ENCODE data around the gene NBAS. TPM values are rescaled to one million over a fixed set of nuclear protein-coding genes. Genes with fewer than 3 reads are reported as not detected.
A peak's percentile ranks its signal among the peaks of the same experiment; 100 is the strongest.

NBAS gene
- polyA plus RNA-seq, 1 donor (not counting 4 experiments of a cell fraction or from before 2014, with no cell fraction given), result 27.9 TPM

- H3K27me3 ChIP-seq (ENCODE audit: control insufficient read depth, extremely low read depth, insufficient read depth, low read length), result no peaks in the 10 kb centered on the region
- dilution Hi-C loops (cut with MboI; ENCODE audit: extremely low pct_ligation_motif_present, low sequenced_read_pairs), result no loop called here
Observed at GRCh38 chr2:15596968-15597367, 35.8 kb upstream of the NBAS start.

GRCh38 chr2:15596350-15596749 lies 35.2 kb upstream of the NBAS start:
- no peak overlapping the region for H2AFZ ChIP-seq (ENCODE audit: control insufficient read depth, low read length)
- H3K27ac ChIP-seq (ENCODE audit: control insufficient read depth, insufficient read depth, low read length), result no peak overlapping the region
- dilution Hi-C loops (cut with MboI; ENCODE audit: extremely low pct_ligation_motif_present, low sequenced_read_pairs), result no loop called here
- no peak for DNase-seq (ENCODE audit: low read depth, low spot score)
- peaks cover 5% of the 10 kb centered on the region for H3K4me1 ChIP-seq (ENCODE audit: control insufficient read depth, extremely low read depth, insufficient read depth, low read length)
- no peak overlapping the region for H3K4me2 ChIP-seq (ENCODE audit: control insufficient read depth, extremely low read depth, insufficient read depth, low read depth, low read length)
- H3K79me2 ChIP-seq (ENCODE audit: control insufficient read depth, insufficient read depth, low read length), result peaks cover 41% of the 10 kb centered on the region
- H3K9ac ChIP-seq (ENCODE audit: control insufficient read depth, extremely low read depth, insufficient read depth, low read length), result no peak overlapping the region
- H3K27me3 ChIP-seq (ENCODE audit: control insufficient read depth, extremely low read depth, insufficient read depth, low read length), result no peaks in the 10 kb centered on the region
- no peak for TF ChIP-seq EZH2 (IDR thresholded peaks at IDR 0.05; ENCODE audit: low read length)
- no peak for TF ChIP-seq CTCF (optimal IDR thresholded peaks at IDR 0.05 in 1 of 3, IDR thresholded peaks at IDR 0.05 in 1 of 3, conservative IDR thresholded peaks at IDR 0.05 in 1 of 3; ENCODE audit: extremely low read depth in 1 of 3, insufficient read depth in 2 of 3, low read length in 3 of 3)
- no peak for FAIRE-seq
- H3K4me3 ChIP-seq (ENCODE audit: control insufficient read depth in 2 of 3, extremely low read depth in 1 of 3, insufficient read depth in 2 of 3, low read depth in 1 of 3, low read length in 3 of 3), result no peak overlapping the region
- H4K20me1 ChIP-seq (ENCODE audit: control insufficient read depth, extremely low read depth, insufficient read depth, low read length), result no peaks in the 10 kb centered on the region
- H3K36me3 ChIP-seq (ENCODE audit: control insufficient read depth in 2 of 2, extremely low read depth in 1 of 2, insufficient read depth in 2 of 2, low read length in 2 of 2), result peaks cover 18 to 25% of the 10 kb centered on the region in 2 experiments
- no peaks in the 10 kb centered on the region for H3K9me1 ChIP-seq (ENCODE audit: control insufficient read depth, extremely low read depth, insufficient read depth, low read length)
- H3K9me3 ChIP-seq (ENCODE audit: control insufficient read depth, low read depth, low read length), result no peaks in the 10 kb centered on the region

More at GRCh38 chr2:15596968-15597367, 35.8 kb upstream of the NBAS start:
- Histone ChIP-seq H2AFZ (ENCODE audit: control insufficient read depth, low read length) (no peak overlapping the region), H3K27ac (ENCODE audit: control insufficient read depth, insufficient read depth, low read length) (no peak overlapping the region), H3K36me3 (ENCODE audit: control insufficient read depth in 2 of 2, extremely low read depth in 1 of 2, insufficient read depth in 2 of 2, low read length in 2 of 2) (peaks cover 19 to 25% of the 10 kb centered on the region in 2 experiments), H3K9me1 (ENCODE audit: control insufficient read depth, extremely low read depth, insufficient read depth, low read length) (no peaks in the 10 kb centered on the region), H3K4me3 (ENCODE audit: control insufficient read depth in 2 of 3, extremely low read depth in 1 of 3, insufficient read depth in 2 of 3, low read depth in 1 of 3, low read length in 3 of 3) (no peak overlapping the region), H4K20me1 (ENCODE audit: control insufficient read depth, extremely low read depth, insufficient read depth, low read length) (no peaks in the 10 kb centered on the region), H3K9me3 (ENCODE audit: control insufficient read depth, low read depth, low read length) (no peaks in the 10 kb centered on the region), H3K4me1 (ENCODE audit: control insufficient read depth, extremely low read depth, insufficient read depth, low read length) (peaks cover 5% of the 10 kb centered on the region), H3K4me2 (ENCODE audit: control insufficient read depth, extremely low read depth, insufficient read depth, low read depth, low read length) (no peak overlapping the region), H3K9ac (ENCODE audit: control insufficient read depth, extremely low read depth, insufficient read depth, low read length) (no peak overlapping the region), H3K79me2 (ENCODE audit: control insufficient read depth, insufficient read depth, low read length) (peaks cover 36% of the 10 kb centered on the region)
- no peak for DNase-seq (ENCODE audit: low read depth, low spot score)
- FAIRE-seq, result peak; percentile 29
- no peak for TF ChIP-seq EZH2 (IDR thresholded peaks at IDR 0.05; ENCODE audit: low read length)

- TF ChIP-seq EZH2 (IDR thresholded peaks at IDR 0.05; ENCODE audit: low read length) (no peak), CTCF (optimal IDR thresholded peaks at IDR 0.05 in 1 of 3, IDR thresholded peaks at IDR 0.05 in 1 of 3, conservative IDR thresholded peaks at IDR 0.05 in 1 of 3; ENCODE audit: extremely low read depth in 1 of 3, insufficient read depth in 2 of 3, low read length in 3 of 3) (no peak)
- no peak for FAIRE-seq
- peaks cover 42% of the 10 kb centered on the region for H3K79me2 ChIP-seq (ENCODE audit: control insufficient read depth, insufficient read depth, low read length)
Observed at GRCh38 chr2:15595936-15596335, 34.8 kb upstream of the NBAS start.

More at GRCh38 chr2:15595936-15596335, 34.8 kb upstream of the NBAS start:
- H4K20me1 ChIP-seq (ENCODE audit: control insufficient read depth, extremely low read depth, insufficient read depth, low read length), result no peaks in the 10 kb centered on the region
- H3K4me1 ChIP-seq (ENCODE audit: control insufficient read depth, extremely low read depth, insufficient read depth, low read length), result peaks cover 8% of the 10 kb centered on the region
- H3K4me3 ChIP-seq (ENCODE audit: control insufficient read depth in 2 of 3, extremely low read depth in 1 of 3, insufficient read depth in 2 of 3, low read depth in 1 of 3, low read length in 3 of 3), result no peak overlapping the region
- H2AFZ ChIP-seq (ENCODE audit: control insufficient read depth, low read length), result no peak overlapping the region
- no peaks in the 10 kb centered on the region for H3K9me3 ChIP-seq (ENCODE audit: control insufficient read depth, low read depth, low read length)
- DNase-seq (ENCODE audit: low read depth, low spot score), result no peak
- no peak overlapping the region for H3K4me2 ChIP-seq (ENCODE audit: control insufficient read depth, extremely low read depth, insufficient read depth, low read depth, low read length)
- no peaks in the 10 kb centered on the region for H3K9me1 ChIP-seq (ENCODE audit: control insufficient read depth, extremely low read depth, insufficient read depth, low read length)
- no peaks in the 10 kb centered on the region for H3K27me3 ChIP-seq (ENCODE audit: control insufficient read depth, extremely low read depth, insufficient read depth, low read length)
- H3K9ac ChIP-seq (ENCODE audit: control insufficient read depth, extremely low read depth, insufficient read depth, low read length), result no peak overlapping the region
- no peak overlapping the region for H3K27ac ChIP-seq (ENCODE audit: control insufficient read depth, insufficient read depth, low read length)
- peaks cover 15 to 21% of the 10 kb centered on the region in 2 experiments for H3K36me3 ChIP-seq (ENCODE audit: control insufficient read depth in 2 of 2, extremely low read depth in 1 of 2, insufficient read depth in 2 of 2, low read length in 2 of 2)
- dilution Hi-C loops (cut with MboI; ENCODE audit: extremely low pct_ligation_motif_present, low sequenced_read_pairs), result no loop called here

Measured in keratinocyte (primary cell).